OCI-M2 (cell line): ENCODE measurements around the gene AFAP1L1.

Experiments used
- DNase-seq: peaks from one replicate; lab custom pipeline; 2025; ENCODE audit not compliant: unreplicated experiment; lab: John Stamatoyannopoulos, UW

Gene AFAP1L1

GRCh38 chr5:149345147-149345891 lies 73.7 kb downstream of the AFAP1L1 start, which contains the start of gene GRPEL2:
GRPEL2 (plus strand) TSS chr5:149345499; CDS start chr5:149345540, 41 bp downstream.
- DNase-seq, result peak; percentile 62

GRCh38 chr5:149345892-149346222 lies 74.2 kb downstream of the AFAP1L1 start:
- no peak for DNase-seq

GRCh38 chr5:149348518-149348917 lies 76.9 kb downstream of the AFAP1L1 start:
- DNase-seq, result no peak

GRCh38 chr5:149349382-149349781 lies 77.7 kb downstream of the AFAP1L1 start:
- no peak for DNase-seq

- no peak for DNase-seq
Observed at GRCh38 chr5:149352169-149352568, 80.5 kb downstream of the AFAP1L1 start.

- DNase-seq, result no peak
Observed at GRCh38 chr5:149353911-149354310, 82.3 kb downstream of the AFAP1L1 start.

- DNase-seq, result no peak
Observed at GRCh38 chr5:149355688-149356087, 84.0 kb downstream of the AFAP1L1 start.

GRCh38 chr5:149356391-149356790 lies 84.7 kb downstream of the AFAP1L1 start:
- DNase-seq, result no peak

GRCh38 chr5:149357370-149358293 lies 86.0 kb downstream of the AFAP1L1 start, which contains the start of gene PCYOX1L:
PCYOX1L (plus strand) TSS chr5:149358046; CDS start chr5:149358069, 23 bp downstream.
- peak; percentile 51 for DNase-seq

GRCh38 chr5:149358294-149358651 lies 86.6 kb downstream of the AFAP1L1 start:
- DNase-seq, result no peak

GRCh38 chr5:149358868-149359495 lies 87.3 kb downstream of the AFAP1L1 start:
- no peak for DNase-seq

GRCh38 chr5:149360272-149360671 lies 88.6 kb downstream of the AFAP1L1 start:
- DNase-seq, result no peak

GRCh38 chr5:149362541-149362940 lies 90.9 kb downstream of the AFAP1L1 start:
- no peak for DNase-seq

GRCh38 chr5:149363358-149363757 lies 91.7 kb downstream of the AFAP1L1 start:
- peak; percentile 52 for DNase-seq

GRCh38 chr5:149363936-149364335 lies 92.3 kb downstream of the AFAP1L1 start:
- no peak for DNase-seq

GRCh38 chr5:149364719-149365118 lies 93.1 kb downstream of the AFAP1L1 start:
- DNase-seq, result no peak

GRCh38 chr5:149365418-149365817 lies 93.8 kb downstream of the AFAP1L1 start:
- DNase-seq, result no peak

GRCh38 chr5:149366169-149366729 lies 94.6 kb downstream of the AFAP1L1 start:
- no peak for DNase-seq

GRCh38 chr5:149367249-149367971 lies 95.8 kb downstream of the AFAP1L1 start:
- peak; percentile 35 for DNase-seq

GRCh38 chr5:149367972-149368645 lies 96.5 kb downstream of the AFAP1L1 start:
- DNase-seq, result no peak
